ENCODE data around the gene ST7.

Gene ST7

DNA sequence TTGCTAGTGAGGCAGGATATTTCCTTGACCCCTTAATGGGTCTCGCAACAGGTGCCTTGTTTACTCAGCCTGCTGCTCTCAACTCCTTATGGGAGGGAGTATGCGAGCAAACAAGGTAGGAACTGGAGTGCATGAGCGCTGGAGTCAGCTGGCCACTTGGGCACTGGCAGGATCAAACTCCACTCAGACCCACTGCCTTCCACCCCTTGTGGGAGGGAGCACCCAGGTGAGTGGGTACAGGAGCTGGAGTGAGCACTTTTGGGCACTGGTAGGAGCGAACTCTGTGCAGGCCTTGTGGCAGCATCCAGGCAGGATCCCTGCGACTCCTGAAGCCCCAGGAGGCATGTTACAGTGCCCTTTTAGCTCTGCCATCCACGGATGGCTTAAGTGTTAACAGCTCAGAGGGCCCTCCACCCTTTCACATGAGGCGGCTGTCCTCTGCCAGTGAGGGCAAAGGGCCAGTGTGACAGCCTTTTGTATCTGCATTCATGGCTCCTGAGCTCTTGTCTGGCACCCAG is 123.2 kb downstream of the ST7 start:
- DNase-seq (ENCODE audit: low read depth, low spot score) = no peak
- POLR2A ChIA-PET = no interaction called here
- H3K4me3 ChIP-seq (ENCODE audit: low read depth, low read length) = no peak overlapping the region
- TF ChIP-seq, protein P1, sequence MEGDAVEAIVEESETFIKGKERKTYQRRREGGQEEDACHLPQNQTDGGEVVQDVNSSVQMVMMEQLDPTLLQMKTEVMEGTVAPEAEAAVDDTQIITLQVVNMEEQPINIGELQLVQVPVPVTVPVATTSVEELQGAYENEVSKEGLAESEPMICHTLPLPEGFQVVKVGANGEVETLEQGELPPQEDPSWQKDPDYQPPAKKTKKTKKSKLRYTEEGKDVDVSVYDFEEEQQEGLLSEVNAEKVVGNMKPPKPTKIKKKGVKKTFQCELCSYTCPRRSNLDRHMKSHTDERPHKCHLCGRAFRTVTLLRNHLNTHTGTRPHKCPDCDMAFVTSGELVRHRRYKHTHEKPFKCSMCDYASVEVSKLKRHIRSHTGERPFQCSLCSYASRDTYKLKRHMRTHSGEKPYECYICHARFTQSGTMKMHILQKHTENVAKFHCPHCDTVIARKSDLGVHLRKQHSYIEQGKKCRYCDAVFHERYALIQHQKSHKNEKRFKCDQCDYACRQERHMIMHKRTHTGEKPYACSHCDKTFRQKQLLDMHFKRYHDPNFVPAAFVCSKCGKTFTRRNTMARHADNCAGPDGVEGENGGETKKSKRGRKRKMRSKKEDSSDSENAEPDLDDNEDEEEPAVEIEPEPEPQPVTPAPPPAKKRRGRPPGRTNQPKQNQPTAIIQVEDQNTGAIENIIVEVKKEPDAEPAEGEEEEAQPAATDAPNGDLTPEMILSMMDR (IDR thresholded peaks at IDR 0.05; ENCODE audit: insufficient read depth, low read length, missing control alignments) = no peak
- CTCF ChIA-PET = interaction anchor here (0.9 to 1.2 kb wide), 2 partner anchors 23 to 88 kb away, joined by 3 to 4 read pairs; no protein-coding TSS in a partner anchor

DNA sequence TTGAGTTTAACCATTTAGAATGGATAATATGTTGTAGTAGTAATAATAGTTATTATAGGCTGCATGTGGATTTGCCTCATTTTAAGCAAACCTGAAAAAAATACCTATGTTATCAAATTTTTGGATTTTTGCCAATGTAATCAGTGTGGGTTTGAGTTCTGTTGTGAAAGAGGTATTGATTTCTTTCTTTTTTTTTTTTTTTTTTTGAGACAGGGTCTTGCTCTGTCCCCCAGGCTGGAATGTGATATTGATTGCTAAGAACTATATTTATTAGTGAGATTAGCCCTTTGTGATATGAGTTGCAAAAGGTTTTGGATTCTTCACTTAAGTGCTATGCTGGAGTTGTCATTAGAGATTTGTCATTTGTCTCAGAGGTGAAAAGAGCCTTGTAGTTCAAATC is 124.4 kb downstream of the ST7 start:
- ChIA-PET POLR2A (no interaction called here), CTCF (no interaction called here)
- no peak for DNase-seq (ENCODE audit: low read depth, low spot score)
- H3K4me3 ChIP-seq (ENCODE audit: low read depth, low read length) = no peak overlapping the region
- TF ChIP-seq, protein P1 (IDR thresholded peaks at IDR 0.05; ENCODE audit: insufficient read depth, low read length, missing control alignments) = no peak

- TF ChIP-seq, protein P1 (IDR thresholded peaks at IDR 0.05; ENCODE audit: insufficient read depth, low read length, missing control alignments) = no peak
- POLR2A ChIA-PET = no interaction called here
These were observed 129.3 kb downstream of the ST7 start for GRCh38 chr7:117082647-117083046.

GRCh38 chr7:117083648-117084047 is 130.3 kb downstream of the ST7 start:
- CTCF ChIA-PET = interaction anchor here (1.1 kb wide), 1 partner anchor 153 kb away, joined by 5 read pairs; no protein-coding TSS in a partner anchor
- no peak overlapping the region for H3K4me3 ChIP-seq (ENCODE audit: low read depth, low read length)

More at GRCh38 chr7:117082647-117083046, 129.3 kb downstream of the ST7 start:
- no peak for DNase-seq (ENCODE audit: low read depth, low spot score)
- H3K4me3 ChIP-seq (ENCODE audit: low read depth, low read length) = no peak overlapping the region
- CTCF ChIA-PET = no interaction called here

GRCh38 chr7:117084286-117084685 is 131.0 kb downstream of the ST7 start:
- POLR2A ChIA-PET = no interaction called here
- DNase-seq (ENCODE audit: low read depth, low spot score) = no peak
- TF ChIP-seq, protein P1 (IDR thresholded peaks at IDR 0.05; ENCODE audit: insufficient read depth, low read length, missing control alignments) = no peak
- no peak overlapping the region for H3K4me3 ChIP-seq (ENCODE audit: low read depth, low read length)
- CTCF ChIA-PET = interaction anchor here (1.1 to 1.4 kb wide), 2 partner anchors 9 to 153 kb away, joined by 3 to 5 read pairs; no protein-coding TSS in a partner anchor

More at GRCh38 chr7:117083648-117084047, 130.3 kb downstream of the ST7 start:
- POLR2A ChIA-PET = no interaction called here
- no peak for DNase-seq (ENCODE audit: low read depth, low spot score)
- TF ChIP-seq, protein P1 (IDR thresholded peaks at IDR 0.05; ENCODE audit: insufficient read depth, low read length, missing control alignments) = no peak

DNA sequence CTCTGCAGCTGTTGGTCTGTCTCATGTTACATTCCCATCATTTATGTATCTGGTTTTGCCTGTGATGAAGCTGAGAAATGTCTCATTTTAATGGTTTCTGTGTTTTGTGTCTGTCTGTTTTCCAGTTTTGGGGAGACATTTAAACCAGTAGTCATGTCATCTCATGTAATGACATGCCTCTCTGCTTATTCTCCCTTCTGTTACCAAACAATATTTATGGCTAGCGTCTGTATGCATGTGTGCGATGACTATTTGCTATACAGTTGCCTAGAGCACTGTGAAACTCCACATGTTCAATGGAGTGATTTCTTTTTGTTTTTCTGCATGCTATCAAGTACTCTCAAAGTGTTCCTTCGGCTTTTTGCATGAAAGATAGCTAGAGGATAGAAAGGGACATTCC is 132.0 kb downstream of the ST7 start:
- H3K4me3 ChIP-seq (ENCODE audit: low read depth, low read length) = no peak overlapping the region
- ChIA-PET POLR2A (no interaction called here), CTCF (interaction anchor here (1.2 to 1.4 kb wide), 2 partner anchors 8 to 41 kb away, joined by 3 read pairs; no protein-coding TSS in a partner anchor)
- no peak for DNase-seq (ENCODE audit: low read depth, low spot score)
- TF ChIP-seq, protein P1 (IDR thresholded peaks at IDR 0.05; ENCODE audit: insufficient read depth, low read length, missing control alignments) = no peak
